ENCODE data around the gene INPP5B. TPM values are rescaled to one million over a fixed set of nuclear protein-coding genes. Genes with fewer than 3 reads are reported as not detected.

The INPP5B gene
- total RNA-seq, 4 donors from 2014 or later = 32.6 to 80.8 (median 37.7) TPM

- H3K4me3 ChIP-seq = no peak overlapping the region
- no peak for ATAC-seq
- TF ChIP-seq POLR2A (IDR thresholded peaks at IDR 0.05) (no peak), POLR2AphosphoS5 (IDR thresholded peaks at IDR 0.05) (no peak), EP300 (IDR thresholded peaks at IDR 0.05) (no peak), CTCF (IDR thresholded peaks at IDR 0.05) (no peak)
- no peak overlapping the region for H3K27ac ChIP-seq
- H3K4me1 ChIP-seq = peaks cover 0 to under 1% (median 0%) of the 10 kb centered on the region in 3 donors
- peaks cover 0 to 19% of the 10 kb centered on the region in 2 donors for H3K36me3 ChIP-seq
- 83 to 100% methylated on average over 1 to 2 of the region's 3 CpGs for WGBS, 2 donors (ENCODE audit: low coverage in 1 of 2)
- H3K9me3 ChIP-seq = no peaks in the 10 kb centered on the region
- no peaks in the 10 kb centered on the region for H3K27me3 ChIP-seq
Measured at GRCh38 chr1:37952738-37953137, 5.9 kb upstream of the INPP5B start.

GRCh38 chr1:37951783-37952624 is 5.2 kb upstream of the INPP5B start:
- Histone ChIP-seq H3K27me3 (no peaks in the 10 kb centered on the region), H3K36me3 (peaks cover 0 to 12% of the 10 kb centered on the region in 2 donors), H3K9me3 (no peaks in the 10 kb centered on the region), H3K4me3 (no peak overlapping the region), H3K4me1 (peaks cover 0 to 7% (median 0%) of the 10 kb centered on the region in 3 donors), H3K27ac (no peak overlapping the region)
- 75 to 100% methylated on average over 1 to 2 of the region's 4 CpGs for WGBS, 2 donors (ENCODE audit: low coverage in 1 of 2)
- no peak for ATAC-seq
- no peak for TF ChIP-seq POLR2AphosphoS5 (IDR thresholded peaks at IDR 0.05)
- no peak for TF ChIP-seq EP300 (IDR thresholded peaks at IDR 0.05)
- TF ChIP-seq POLR2A (IDR thresholded peaks at IDR 0.05) = no peak
- no peak for TF ChIP-seq CTCF (IDR thresholded peaks at IDR 0.05)

GRCh38 chr1:37951041-37951782 is 4.4 kb upstream of the INPP5B start:
- H3K9me3 ChIP-seq = no peaks in the 10 kb centered on the region
- peaks cover 0 to 12% (median under 1%) of the 10 kb centered on the region in 3 donors for H3K4me1 ChIP-seq
- 70 to 71% methylated on average over 1 to 2 of the region's 11 CpGs for WGBS, 2 donors (ENCODE audit: low coverage in 1 of 2)
- TF ChIP-seq POLR2AphosphoS5 (IDR thresholded peaks at IDR 0.05) (no peak), CTCF (IDR thresholded peaks at IDR 0.05) (no peak)
- H3K36me3 ChIP-seq = peaks cover 0 to 4% of the 10 kb centered on the region in 2 donors
- no peak for ATAC-seq
- no peak overlapping the region for H3K27ac ChIP-seq
- no peak overlapping the region for H3K4me3 ChIP-seq
- H3K27me3 ChIP-seq = no peaks in the 10 kb centered on the region

DNA sequence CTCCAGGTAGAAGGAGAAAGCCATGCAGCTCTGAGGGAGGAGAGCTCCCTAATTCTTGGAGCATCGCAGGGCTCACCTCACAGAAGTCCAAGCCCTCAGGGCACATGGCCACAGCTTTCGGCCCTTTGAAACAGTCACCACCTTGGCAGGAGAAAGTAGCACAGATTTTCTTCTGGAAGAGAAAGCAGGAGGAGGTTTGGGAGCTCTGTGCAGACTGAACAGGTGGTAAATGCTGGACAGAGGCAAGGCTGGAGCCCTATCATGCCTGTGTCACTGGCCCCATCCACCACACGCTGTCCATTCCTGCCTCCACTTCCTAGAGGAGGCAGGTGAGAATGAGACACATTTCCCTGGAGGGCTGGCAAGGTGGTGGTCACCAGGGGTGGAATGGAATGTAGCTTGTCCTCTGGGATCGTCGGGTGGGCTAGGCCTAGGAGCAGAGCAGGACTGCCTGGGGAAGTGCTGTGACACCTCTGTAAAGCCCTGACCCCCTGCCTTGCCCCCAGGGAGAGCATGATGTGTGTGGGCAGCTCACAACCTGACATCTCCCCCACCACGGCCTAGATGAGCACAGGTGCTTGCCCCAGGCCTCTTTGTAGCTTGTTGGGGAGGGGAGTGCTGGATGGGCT is 2.8 kb upstream of the INPP5B start:
- no peak for TF ChIP-seq POLR2AphosphoS5 (IDR thresholded peaks at IDR 0.05)
- TF ChIP-seq POLR2A (IDR thresholded peaks at IDR 0.05) = no peak
- no peak for TF ChIP-seq CTCF (IDR thresholded peaks at IDR 0.05)
- no peak for TF ChIP-seq EP300 (IDR thresholded peaks at IDR 0.05)
- no peak overlapping the region for H3K27ac ChIP-seq
- no CpG with 5 or more reads among the region's 6 CpGs for whole genome bisulfite sequencing, 2 donors (ENCODE audit: low coverage in 1 of 2)
- H3K9me3 ChIP-seq = no peaks in the 10 kb centered on the region
- ATAC-seq = no peak
- H3K27me3 ChIP-seq = no peaks in the 10 kb centered on the region
- peaks cover 0 to 8% of the 10 kb centered on the region in 2 donors for H3K36me3 ChIP-seq
- no peak overlapping the region for H3K4me3 ChIP-seq
- peaks cover 0 to 27% (median 13%) of the 10 kb centered on the region in 3 donors for H3K4me1 ChIP-seq

Data from gastroesophageal sphincter (tissue), 4 donors.